Immature natural killer cell (primary cell): ENCODE measurements around the gene PEPD. TPM values are rescaled to one million over a fixed set of nuclear protein-coding genes. Genes with fewer than 3 reads are reported as not detected.
A peak's percentile ranks its signal among the peaks of the same experiment; 100 is the strongest.

Source experiments
- DNase-seq, 3 donors: peaks; one replicate each; pipeline ENCODE4 v3.0.0; 2022; ENCODE audit warnings: mixed read lengths in 1 of 3
- H3K27ac Mint-ChIP-seq, 6 donors: one replicate each; pipeline ENCODE4 v1.8.0; 2020; ENCODE audit warnings: mixed read lengths in 6 of 6, mild to moderate bottlenecking in 5 of 6, inconsistent platforms in 4 of 6, moderate library complexity in 3 of 6
- H3K27me3 Mint-ChIP-seq, 3 donors: one replicate each; pipeline ENCODE4 v1.8.0; 2020 to 2021; ENCODE audit warnings: low read depth in 3 of 3, mild to moderate bottlenecking in 3 of 3, mixed read lengths in 3 of 3, moderate library complexity in 3 of 3, inconsistent platforms in 1 of 3
- H3K36me3 Mint-ChIP-seq, 3 donors: one replicate each; pipeline ENCODE4 v1.8.0; 2020; ENCODE audit warnings: mixed read lengths in 3 of 3, inconsistent platforms in 2 of 3, mild to moderate bottlenecking in 2 of 3
- H3K4me1 Mint-ChIP-seq, 2 donors: one replicate each; pipeline ENCODE4 v1.8.0; 2020; ENCODE audit warnings: inconsistent platforms in 2 of 2, mild to moderate bottlenecking in 2 of 2, mixed read lengths in 2 of 2, moderate library complexity in 1 of 2
- H3K4me3 Mint-ChIP-seq, 5 donors: one replicate each; pipeline ENCODE4 v1.8.0; 2020; ENCODE audit warnings: mild to moderate bottlenecking in 5 of 5, mixed read lengths in 5 of 5, inconsistent platforms in 3 of 5, moderate library complexity in 3 of 5
- H3K9me3 Mint-ChIP-seq, 6 donors: one replicate each; pipeline ENCODE4 v1.8.0; 2020; ENCODE audit warnings: mild to moderate bottlenecking in 6 of 6, mixed read lengths in 6 of 6, inconsistent platforms in 4 of 6, moderate library complexity in 3 of 6
- polyA plus RNA-seq, 3 donors: library from polyadenylated mRNA; unstranded; fragments of 300-500 nt; fragmentation: Illumina TruSeq; gene quantifications; one replicate each; pipeline ENCODE4 v1.2.3, GENCODE V29; 2021

The PEPD gene
- polyA plus RNA-seq, 3 donors from 2014 or later: 135 to 181 (median 142) TPM

GRCh38 chr19:33420821-33421220 lies 100.8 kb downstream of the PEPD start:
- Mint-ChIP-seq H3K4me1 (peaks cover 6 to 9% of the 10 kb centered on the region in 2 donors), H3K9me3 (no peaks in the 10 kb centered on the region), H3K27ac (no peak overlapping the region), H3K36me3 (no peaks in the 10 kb centered on the region), H3K4me3 (no peak overlapping the region), H3K27me3 (peaks cover 0 to 2% (median 0%) of the 10 kb centered on the region in 3 donors)
- DNase-seq: no peak

- Mint-ChIP-seq H3K27ac (no peak overlapping the region), H3K9me3 (no peaks in the 10 kb centered on the region), H3K36me3 (no peaks in the 10 kb centered on the region), H3K4me1 (peaks cover 6 to 9% of the 10 kb centered on the region in 2 donors), H3K4me3 (no peak overlapping the region), H3K27me3 (peaks cover 0 to 2% (median 0%) of the 10 kb centered on the region in 3 donors)
- no peak for DNase-seq
Observed at GRCh38 chr19:33419788-33420130, 101.8 kb downstream of the PEPD start.

- DNase-seq: no peak
- Mint-ChIP-seq H3K27me3 (peaks cover 0 to 2% (median 0%) of the 10 kb centered on the region in 3 donors), H3K36me3 (no peaks in the 10 kb centered on the region), H3K9me3 (no peaks in the 10 kb centered on the region), H3K4me1 (peaks cover 6 to 9% of the 10 kb centered on the region in 2 donors), H3K4me3 (no peak overlapping the region), H3K27ac (no peak overlapping the region)
Observed at GRCh38 chr19:33418871-33419787, 102.5 kb downstream of the PEPD start.

- Mint-ChIP-seq H3K4me1 (peaks cover 6 to 9% of the 10 kb centered on the region in 2 donors), H3K9me3 (no peaks in the 10 kb centered on the region), H3K4me3 (no peak overlapping the region), H3K27me3 (peaks cover 0 to 2% (median 0%) of the 10 kb centered on the region in 3 donors), H3K27ac (no peak overlapping the region), H3K36me3 (no peaks in the 10 kb centered on the region)
- DNase-seq: no peak
Observed at GRCh38 chr19:33418461-33418860, 103.1 kb downstream of the PEPD start.

- Mint-ChIP-seq H3K9me3 (no peaks in the 10 kb centered on the region), H3K27ac (no peak overlapping the region), H3K4me3 (no peak overlapping the region), H3K27me3 (peaks cover 0 to 2% (median 0%) of the 10 kb centered on the region in 3 donors), H3K4me1 (peaks cover 6 to 9% of the 10 kb centered on the region in 2 donors), H3K36me3 (no peaks in the 10 kb centered on the region)
- DNase-seq: no peak
Observed at GRCh38 chr19:33417751-33418150, 103.8 kb downstream of the PEPD start.

GRCh38 chr19:33416307-33417215 lies 105.0 kb downstream of the PEPD start:
- DNase-seq: peak; percentile 31 to 50 (median 35)
- no peaks in the 10 kb centered on the region for H3K36me3 Mint-ChIP-seq
- no peak overlapping the region for H3K27ac Mint-ChIP-seq
- peaks cover 0 to 2% (median 0%) of the 10 kb centered on the region in 3 donors for H3K27me3 Mint-ChIP-seq
- H3K4me3 Mint-ChIP-seq: peak overlapping the region; percentile 49 to 73 (median 59)
- H3K4me1 Mint-ChIP-seq: peaks cover 6 to 9% of the 10 kb centered on the region in 2 donors
- no peaks in the 10 kb centered on the region for H3K9me3 Mint-ChIP-seq

GRCh38 chr19:33414667-33415605 lies 106.7 kb downstream of the PEPD start:
- Mint-ChIP-seq H3K4me1 (peaks cover 6 to 9% of the 10 kb centered on the region in 2 donors), H3K9me3 (no peaks in the 10 kb centered on the region), H3K27me3 (peaks cover 0 to 2% (median 0%) of the 10 kb centered on the region in 3 donors), H3K27ac (no peak overlapping the region), H3K36me3 (no peaks in the 10 kb centered on the region), H3K4me3 (no peak overlapping the region)
- no peak for DNase-seq

- DNase-seq: no peak
- H3K9me3 Mint-ChIP-seq: no peaks in the 10 kb centered on the region
- H3K4me1 Mint-ChIP-seq: peaks cover 6 to 9% of the 10 kb centered on the region in 2 donors
- no peak overlapping the region for H3K4me3 Mint-ChIP-seq
- peaks cover 0 to 2% (median 0%) of the 10 kb centered on the region in 3 donors for H3K27me3 Mint-ChIP-seq
- H3K27ac Mint-ChIP-seq: no peak overlapping the region
- H3K36me3 Mint-ChIP-seq: no peaks in the 10 kb centered on the region
Observed at GRCh38 chr19:33413868-33414666, 107.5 kb downstream of the PEPD start.

- H3K36me3 Mint-ChIP-seq: no peaks in the 10 kb centered on the region
- H3K4me1 Mint-ChIP-seq: peaks cover 6 to 9% of the 10 kb centered on the region in 2 donors
- no peak overlapping the region for H3K27ac Mint-ChIP-seq
- no peaks in the 10 kb centered on the region for H3K9me3 Mint-ChIP-seq
- no peak overlapping the region for H3K4me3 Mint-ChIP-seq
- no peak for DNase-seq
- H3K27me3 Mint-ChIP-seq: peaks cover 0 to 2% (median 0%) of the 10 kb centered on the region in 3 donors
Observed at GRCh38 chr19:33413426-33413725, 108.2 kb downstream of the PEPD start.

GRCh38 chr19:33412601-33413425 lies 108.8 kb downstream of the PEPD start:
- Mint-ChIP-seq H3K4me1 (peaks cover 7 to 9% of the 10 kb centered on the region in 2 donors), H3K36me3 (no peaks in the 10 kb centered on the region), H3K27ac (no peak overlapping the region), H3K4me3 (no peak overlapping the region), H3K27me3 (peaks cover 0 to 2% (median 0%) of the 10 kb centered on the region in 3 donors), H3K9me3 (no peaks in the 10 kb centered on the region)
- DNase-seq: no peak

- Mint-ChIP-seq H3K4me1 (peaks cover 7% of the 10 kb centered on the region in 2 donors), H3K27ac (no peak overlapping the region), H3K9me3 (no peaks in the 10 kb centered on the region), H3K27me3 (peaks cover 0 to 2% (median 0%) of the 10 kb centered on the region in 3 donors), H3K36me3 (no peaks in the 10 kb centered on the region), H3K4me3 (no peak overlapping the region)
- no peak for DNase-seq
Observed at GRCh38 chr19:33411621-33412180, 109.9 kb downstream of the PEPD start.
